ENCODE results near the gene ADAMTS12. TPM values are rescaled to one million over a fixed set of nuclear protein-coding genes. Genes with fewer than 3 reads are reported as not detected.

The ADAMTS12 gene
- total and polyA plus RNA-seq, 2 of the 8 experiments (the other 6 are each of a cell fraction or from before 2014, with no cell fraction given): 6.4 to 12.8 TPM

GRCh38 chr5:33641744-33642505, 249.9 kb downstream of the ADAMTS12 start:
- Histone ChIP-seq H3K4me3 (ENCODE audit: extremely low read depth in 1 of 4, insufficient read depth in 2 of 4, low read depth in 3 of 4, low read length in 4 of 4) (no peak overlapping the region), H3K14ac (ENCODE audit: insufficient read length) (no peak overlapping the region), H3K4ac (replicated peaks; ENCODE audit: insufficient read length, low read depth, low read length) (no peak overlapping the region), H3K56ac (replicated peaks; ENCODE audit: insufficient read length, low read depth, low read length) (no peak overlapping the region), H3K9ac (replicated peaks in 1 of 4; ENCODE audit: extremely low read depth in 1 of 4, low read depth in 3 of 4, low read length in 3 of 4) (no peak overlapping the region), H2AFZ (ENCODE audit: low read length) (no peak overlapping the region), H3K27me3 (replicated peaks in 1 of 4; ENCODE audit: control insufficient read depth in 3 of 4, extremely low read depth in 1 of 4, insufficient read depth in 3 of 4, low read length in 3 of 4) (no peaks in the 10 kb centered on the region), H4K5ac (ENCODE audit: insufficient read length, low read depth, low read length) (no peak overlapping the region), H2BK120ac (replicated peaks; ENCODE audit: low read depth, low read length) (no peak overlapping the region), H2BK20ac (ENCODE audit: low read length) (no peak overlapping the region), H2BK12ac (ENCODE audit: low read depth, low read length) (no peak overlapping the region), H3K23me2 (ENCODE audit: low read depth, low read length) (no peaks in the 10 kb centered on the region), H3K79me1 (ENCODE audit: low read depth, low read length) (no peaks in the 10 kb centered on the region), H2AK5ac (ENCODE audit: low read depth, low read length) (no peak overlapping the region), H3K4me1 (replicated peaks in 1 of 4; ENCODE audit: control insufficient read depth in 3 of 4, insufficient read depth in 4 of 4, low read length in 3 of 4) (no peaks in the 10 kb centered on the region), H3K18ac (ENCODE audit: extremely low read depth, low read length) (no peak overlapping the region), H4K91ac (replicated peaks; ENCODE audit: insufficient read length, low read length) (no peak overlapping the region), H3K36me3 (ENCODE audit: control insufficient read depth in 2 of 4, insufficient read depth in 4 of 4, low read length in 3 of 4) (peaks cover 0 to under 1% (median 0%) of the 10 kb centered on the region in 4 experiments; a peak in 1 of 8 replicates), H4K8ac (ENCODE audit: extremely low read depth, insufficient read depth, low read length) (no peak overlapping the region), H3K79me2 (ENCODE audit: control insufficient read depth in 1 of 2, insufficient read depth in 2 of 2, low read length in 2 of 2) (no peaks in the 10 kb centered on the region), H2BK5ac (ENCODE audit: low read depth, low read length) (no peak overlapping the region), H3K27ac (ENCODE audit: low read depth, low read length) (no peak overlapping the region), H4K20me1 (replicated peaks in 1 of 2; ENCODE audit: control insufficient read depth in 1 of 2, insufficient read depth in 2 of 2, low read length in 2 of 2) (no peaks in the 10 kb centered on the region), H3K23ac (ENCODE audit: insufficient read length) (no peak overlapping the region), H3K9me3 (ENCODE audit: insufficient read depth in 2 of 2, low read depth in 1 of 2, low read length in 1 of 2) (0 out of 4 replicates have a peak, but pooled peaks cover 0 to 3% of the 10 kb centered on the region in 2 experiments), H2BK15ac (ENCODE audit: low read length) (no peak overlapping the region), H3K4me2 (ENCODE audit: insufficient read depth in 1 of 2, low read depth in 2 of 2, low read length in 2 of 2) (no peak overlapping the region)
- no peak for FAIRE-seq
- CTCF ChIA-PET (ENCODE audit: partially characterized antibody): interaction anchor here (1.1 kb wide), 2 partner anchors 158 to 328 kb away, joined by 3 read pairs; no protein-coding TSS in a partner anchor
- WGBS, 2 experiments (ENCODE audit: extremely low coverage in 1 of 2, insufficient coverage in 1 of 2, insufficient read length in 1 of 2, insufficient replicate concordance in 2 of 2, low coverage in 1 of 2, low lambda C conversion rate in 2 of 2, missing lambda C conversion rate in 1 of 2): 82% methylated on average over 12 of the region's 12 CpGs; no CpG with 5 or more reads in 1 of the 2 experiments
- no peak for DNase-seq (ENCODE audit: low read depth in 1 of 2, low spot score in 2 of 2)
- POLR2A ChIA-PET (ENCODE audit: partially characterized antibody): no interaction called here
- TF ChIP-seq MAX (IDR thresholded peaks at IDR 0.05): no peak
- TF ChIP-seq TCF12 (IDR thresholded peaks at IDR 0.05; ENCODE audit: low read depth, low read length): no peak
- TF ChIP-seq ATF3 (IDR thresholded peaks at IDR 0.05; ENCODE audit: insufficient read depth, low read depth, low read length): no peak
- no peak for TF ChIP-seq GABPA (IDR thresholded peaks at IDR 0.05; ENCODE audit: borderline replicate concordance, insufficient read depth, low read length)
- TF ChIP-seq EGR1 (IDR thresholded peaks at IDR 0.05; ENCODE audit: borderline replicate concordance, low read depth, low read length): no peak
- TF ChIP-seq TAF1 (IDR thresholded peaks at IDR 0.05; ENCODE audit: low read depth, low read length): no peak
- TF ChIP-seq USF2 (IDR thresholded peaks at IDR 0.05; ENCODE audit: low read length): no peak
- TF ChIP-seq SAP30 (IDR thresholded peaks at IDR 0.05; ENCODE audit: insufficient read depth, insufficient replicate concordance, low read length): no peak
- no peak for TF ChIP-seq SUZ12 (IDR thresholded peaks at IDR 0.05; ENCODE audit: low read length)
- no peak for TF ChIP-seq BCL11A (IDR thresholded peaks at IDR 0.05; ENCODE audit: low read depth in 2 of 2, low read length in 2 of 2)

Data from H1 (cell line).